NB4 (cell line): ENCODE data around the gene MRS2.
"Not testable (repeated sequence)": the region's sequence is repeated elsewhere in the genome, so short reads cannot be mapped to it uniquely, and the experiment has no call there.

Experiments used
- DNase-seq: peaks from one replicate; pipeline ENCODE4 v3.0.0; 2010; ENCODE audit warnings: low read depth
- H3K4me3 ChIP-seq: one replicate; pipeline ENCODE4 v1.5.1; 2011; ENCODE audit warnings: mild to moderate bottlenecking, low read depth, low read length, moderate library complexity
- CTCF ChIP-seq: IDR thresholded peaks from one replicate; pipeline ENCODE4 v1.5.1; 2012; ENCODE audit warnings: low read depth, low read length
- MAX ChIP-seq: IDR thresholded peaks from 2 replicates; pipeline ENCODE4 v1.6.1; 2011; ENCODE audit warnings: low read depth, low read length
- MYC ChIP-seq: IDR thresholded peaks from 2 replicates; pipeline ENCODE4 v1.6.1; 2011; ENCODE audit warnings: low read depth, low read length
- POLR2A ChIP-seq: IDR thresholded peaks from 2 replicates; pipeline ENCODE4 v1.6.1; 2011; ENCODE audit warnings: mild to moderate bottlenecking; ENCODE audit not compliant: insufficient read length; ENCODE audit errors: extremely low read depth

MRS2 gene

GRCh38 chr6:24358219-24358821 is 44.4 kb upstream of the MRS2 start:
- TF ChIP-seq MAX (no peak), MYC (no peak), POLR2A (no peak), CTCF (no peak)
- peak; percentile 5 for DNase-seq
- H3K4me3 ChIP-seq = no peak overlapping the region

GRCh38 chr6:24359640-24360454 is 42.9 kb upstream of the MRS2 start:
- peak overlapping the region; percentile 22 for H3K4me3 ChIP-seq
- peak; percentile 68 for TF ChIP-seq CTCF
- no peak for TF ChIP-seq MYC
- peak; percentile 79 for DNase-seq

- not testable (repeated sequence) for DNase-seq, H3K4me3 ChIP-seq
These were observed 40.4 kb upstream of the MRS2 start for GRCh38 chr6:24362363-24362762.

GRCh38 chr6:24365103-24365633 is 37.6 kb upstream of the MRS2 start:
- DNase-seq, H3K4me3 ChIP-seq: not testable (repeated sequence)

- TF ChIP-seq MYC = no peak
- no peak for TF ChIP-seq POLR2A
- TF ChIP-seq MAX = no peak
- TF ChIP-seq CTCF = no peak
- H3K4me3 ChIP-seq = no peak overlapping the region
- DNase-seq = no peak
These were observed 28.1 kb upstream of the MRS2 start for GRCh38 chr6:24374612-24375011.

GRCh38 chr6:24376871-24377270 is 25.9 kb upstream of the MRS2 start:
- DNase-seq = no peak
- no peak overlapping the region for H3K4me3 ChIP-seq
- TF ChIP-seq CTCF = no peak
- no peak for TF ChIP-seq POLR2A
- TF ChIP-seq MYC = no peak
- TF ChIP-seq MAX = no peak

- H3K4me3 ChIP-seq = no peak overlapping the region
- no peak for DNase-seq
- TF ChIP-seq POLR2A (no peak), MAX (no peak), MYC (no peak), CTCF (no peak)
These were observed 24.2 kb upstream of the MRS2 start for GRCh38 chr6:24378473-24379097.
